Transverse colon (tissue), 4 donors: ENCODE measurements around the gene CNTNAP2.

Experiments used
- POLR2A ChIP-seq: fragments of 450-650 bp; IDR thresholded peaks from one replicate; pipeline ENCODE4 v1.6.1; 2016; ENCODE audit warnings: antibody characterized with exemption, mild to moderate bottlenecking, moderate library complexity
- POLR2AphosphoS5 ChIP-seq, 3 donors: sonication (generic); formaldehyde crosslinking; IDR thresholded peaks; one replicate each; pipeline ENCODE4 v1.6.1; 2016; ENCODE audit warnings: antibody characterized with exemption in 3 of 3
- TF ChIP-seq, protein P1 (sequence below), 5 experiments: fragments of 200-600 bp in 3 of 5; fragments of 450-650 bp in 2 of 5; sonication (generic) in 3 of 5; IDR thresholded peaks; 1 replicate in 2 of 5; 2 replicates in 3 of 5; pipeline ENCODE4 v1.5.1; 2016 to 2017; ENCODE audit warnings: antibody characterized with exemption in 5 of 5, inconsistent platforms in 3 of 5, mild to moderate bottlenecking in 2 of 5, moderate library complexity in 1 of 5

DNA sequence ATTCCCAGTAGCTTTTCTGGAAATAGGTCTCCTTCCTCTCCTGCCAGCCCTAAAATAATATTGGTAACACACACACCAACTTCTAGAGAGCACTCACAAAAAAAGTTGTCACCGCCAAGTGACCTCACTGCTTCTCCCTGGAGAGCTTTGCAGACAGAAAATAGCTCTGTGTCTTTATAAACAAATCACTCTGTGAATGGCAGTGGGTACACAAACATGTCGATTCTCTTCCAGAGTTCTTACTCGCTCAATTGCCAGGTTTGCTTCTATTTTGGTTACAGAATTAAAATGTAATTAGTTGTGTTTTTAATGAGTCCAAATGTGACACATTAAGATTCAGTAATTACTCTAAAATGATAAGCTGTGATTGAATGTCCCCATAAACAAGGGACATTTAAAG lies 1824.8 kb downstream of the CNTNAP2 start:
- TF ChIP-seq, protein P1, sequence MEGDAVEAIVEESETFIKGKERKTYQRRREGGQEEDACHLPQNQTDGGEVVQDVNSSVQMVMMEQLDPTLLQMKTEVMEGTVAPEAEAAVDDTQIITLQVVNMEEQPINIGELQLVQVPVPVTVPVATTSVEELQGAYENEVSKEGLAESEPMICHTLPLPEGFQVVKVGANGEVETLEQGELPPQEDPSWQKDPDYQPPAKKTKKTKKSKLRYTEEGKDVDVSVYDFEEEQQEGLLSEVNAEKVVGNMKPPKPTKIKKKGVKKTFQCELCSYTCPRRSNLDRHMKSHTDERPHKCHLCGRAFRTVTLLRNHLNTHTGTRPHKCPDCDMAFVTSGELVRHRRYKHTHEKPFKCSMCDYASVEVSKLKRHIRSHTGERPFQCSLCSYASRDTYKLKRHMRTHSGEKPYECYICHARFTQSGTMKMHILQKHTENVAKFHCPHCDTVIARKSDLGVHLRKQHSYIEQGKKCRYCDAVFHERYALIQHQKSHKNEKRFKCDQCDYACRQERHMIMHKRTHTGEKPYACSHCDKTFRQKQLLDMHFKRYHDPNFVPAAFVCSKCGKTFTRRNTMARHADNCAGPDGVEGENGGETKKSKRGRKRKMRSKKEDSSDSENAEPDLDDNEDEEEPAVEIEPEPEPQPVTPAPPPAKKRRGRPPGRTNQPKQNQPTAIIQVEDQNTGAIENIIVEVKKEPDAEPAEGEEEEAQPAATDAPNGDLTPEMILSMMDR (IDR thresholded peaks at IDR 0.05), result no peak
- TF ChIP-seq POLR2A (no peak), POLR2AphosphoS5 (IDR thresholded peaks at IDR 0.05) (no peak)
